ENCODE measurements around the gene HOXC12.

The HOXC12 gene

DNA sequence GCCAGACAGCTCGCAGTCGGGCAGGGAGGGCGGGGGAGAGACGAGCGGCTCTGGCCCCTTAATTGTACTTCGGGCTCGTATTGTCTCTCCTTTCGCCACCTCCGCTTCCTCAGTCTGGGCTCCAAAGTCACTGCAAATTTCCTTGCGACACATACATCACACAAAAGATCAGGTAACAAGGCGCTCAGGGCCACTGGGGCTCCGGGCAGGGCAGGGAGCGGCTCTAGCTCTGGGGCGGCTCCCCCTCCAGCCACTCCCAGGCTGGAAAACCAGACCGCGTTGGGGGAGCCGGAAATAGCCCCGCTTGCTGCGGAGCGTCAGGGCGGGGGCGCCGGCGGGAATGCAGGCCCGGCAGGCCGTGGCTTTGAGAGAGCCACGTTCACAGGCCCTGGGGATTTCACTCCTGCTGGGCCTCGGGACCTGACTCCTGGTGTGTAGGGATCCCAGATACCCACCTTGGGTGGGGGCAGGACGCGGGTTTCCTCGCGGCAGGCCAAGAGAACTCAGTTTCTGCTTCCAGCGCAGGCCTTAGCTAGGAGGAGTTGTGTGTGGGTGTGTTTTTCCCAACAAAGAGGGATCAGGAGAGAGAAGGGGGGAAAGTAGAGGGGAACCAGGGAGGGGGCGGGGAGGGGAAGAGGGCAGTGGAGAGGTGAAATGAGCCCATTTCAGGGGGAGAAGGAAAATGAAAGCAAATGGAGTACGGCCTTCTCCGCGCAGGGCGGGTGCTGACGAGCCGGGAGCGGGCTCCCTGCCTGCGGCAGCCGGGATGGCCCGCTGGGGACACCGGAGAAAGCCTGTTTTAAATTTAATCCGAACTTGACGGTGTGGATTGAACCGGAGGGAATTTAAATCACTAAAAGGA lies 40.9 kb downstream of the HOXC12 start:
- H3K27ac ChIP-seq = no peak overlapping the region
- TF ChIP-seq, protein P1, sequence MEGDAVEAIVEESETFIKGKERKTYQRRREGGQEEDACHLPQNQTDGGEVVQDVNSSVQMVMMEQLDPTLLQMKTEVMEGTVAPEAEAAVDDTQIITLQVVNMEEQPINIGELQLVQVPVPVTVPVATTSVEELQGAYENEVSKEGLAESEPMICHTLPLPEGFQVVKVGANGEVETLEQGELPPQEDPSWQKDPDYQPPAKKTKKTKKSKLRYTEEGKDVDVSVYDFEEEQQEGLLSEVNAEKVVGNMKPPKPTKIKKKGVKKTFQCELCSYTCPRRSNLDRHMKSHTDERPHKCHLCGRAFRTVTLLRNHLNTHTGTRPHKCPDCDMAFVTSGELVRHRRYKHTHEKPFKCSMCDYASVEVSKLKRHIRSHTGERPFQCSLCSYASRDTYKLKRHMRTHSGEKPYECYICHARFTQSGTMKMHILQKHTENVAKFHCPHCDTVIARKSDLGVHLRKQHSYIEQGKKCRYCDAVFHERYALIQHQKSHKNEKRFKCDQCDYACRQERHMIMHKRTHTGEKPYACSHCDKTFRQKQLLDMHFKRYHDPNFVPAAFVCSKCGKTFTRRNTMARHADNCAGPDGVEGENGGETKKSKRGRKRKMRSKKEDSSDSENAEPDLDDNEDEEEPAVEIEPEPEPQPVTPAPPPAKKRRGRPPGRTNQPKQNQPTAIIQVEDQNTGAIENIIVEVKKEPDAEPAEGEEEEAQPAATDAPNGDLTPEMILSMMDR (conservative IDR thresholded peaks at IDR 0.05) = no peak

DNA sequence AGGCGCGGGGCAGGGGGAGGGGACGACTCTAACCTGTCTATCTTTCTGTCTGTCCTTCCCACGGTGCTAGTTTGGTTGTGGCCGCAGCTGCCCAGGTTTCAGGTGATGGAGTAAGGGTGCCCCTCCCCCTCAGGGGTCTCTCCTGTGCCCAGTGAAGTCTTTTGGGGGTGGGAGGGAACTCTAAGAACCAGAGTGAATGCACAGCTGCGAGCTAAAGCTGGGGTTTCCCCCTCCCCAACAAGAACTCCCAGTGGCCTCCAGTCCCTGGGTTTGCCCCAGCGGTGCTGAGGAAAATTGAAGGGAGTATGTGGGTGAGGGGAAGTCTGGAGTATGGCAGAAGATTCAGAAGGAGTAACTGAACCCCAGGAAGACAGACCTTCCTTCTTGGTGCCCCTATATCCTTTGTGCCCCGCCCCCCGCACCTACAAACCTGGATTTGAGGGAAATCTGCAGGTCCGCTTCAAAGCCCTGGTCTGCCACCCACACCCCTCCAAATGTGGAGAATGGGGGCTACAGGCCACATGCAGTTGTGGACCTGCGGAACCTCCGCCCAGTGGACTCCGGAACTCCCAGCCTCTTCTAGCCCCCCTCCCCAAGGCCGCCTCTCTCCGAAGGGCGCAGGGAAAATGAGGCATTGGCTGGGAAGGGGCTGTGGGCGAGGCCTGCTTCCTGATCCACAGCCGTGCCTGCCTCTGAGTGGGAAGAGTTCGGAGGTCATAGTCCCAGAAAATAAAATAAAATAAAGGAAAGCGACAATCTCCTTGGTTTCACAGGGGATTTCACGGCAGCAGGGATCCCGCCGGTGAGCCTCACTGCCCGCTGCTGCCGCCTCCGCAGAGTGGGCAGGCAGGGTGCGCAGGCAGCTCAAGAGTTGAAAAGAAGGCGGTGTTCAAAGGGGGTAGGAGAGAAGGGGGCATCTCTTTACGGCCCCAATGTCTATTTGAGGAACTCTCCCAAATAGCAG lies 41.8 kb downstream of the HOXC12 start:
- TF ChIP-seq, protein P1 (conservative IDR thresholded peaks at IDR 0.05) = no peak
- no peak overlapping the region for H3K27ac ChIP-seq

DNA sequence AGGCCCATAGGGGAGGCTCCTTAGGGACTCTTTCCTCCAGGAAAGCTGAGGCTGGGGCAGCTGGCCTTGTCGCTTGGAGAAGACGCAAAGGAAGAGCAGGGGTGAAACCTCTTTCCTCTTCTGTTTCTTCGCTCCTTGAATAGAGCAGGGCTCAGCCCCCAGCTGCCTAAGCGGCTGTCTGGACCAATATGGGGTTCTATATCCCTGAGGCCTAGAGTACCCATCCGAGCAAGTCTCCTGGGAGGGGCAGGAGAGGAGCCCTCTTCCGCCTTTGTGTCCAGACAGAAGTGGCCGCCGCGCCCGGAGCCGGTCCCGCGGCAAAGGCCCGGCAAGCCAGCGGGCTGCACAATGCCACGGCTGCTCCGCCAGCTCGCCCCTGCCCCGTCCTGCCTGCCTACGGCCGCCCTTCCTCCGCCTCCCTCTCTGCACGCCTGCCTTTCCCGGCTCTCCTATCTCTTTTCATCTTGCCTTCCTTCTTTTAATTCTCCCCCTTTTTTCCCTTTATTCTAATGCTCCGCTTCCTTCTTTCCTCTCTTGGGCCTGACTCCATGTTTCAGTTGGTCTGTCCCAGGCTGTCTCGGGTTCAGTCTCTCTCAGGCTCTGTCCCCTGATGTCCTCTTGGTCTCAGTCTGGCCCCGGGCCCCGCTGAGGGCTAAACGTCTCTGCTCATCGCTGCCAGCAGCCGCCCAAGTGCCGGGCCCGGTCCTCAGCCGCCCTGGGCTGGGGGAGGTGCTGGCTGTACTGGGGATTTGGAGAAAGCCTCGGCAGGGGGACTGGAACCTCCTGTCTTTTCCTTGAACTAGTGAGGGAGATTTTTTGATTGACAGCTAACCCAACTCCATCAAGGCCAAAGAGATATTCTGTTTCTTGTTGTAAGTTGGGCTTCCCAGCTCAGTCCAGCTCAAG lies 42.8 kb downstream of the HOXC12 start:
- no peak overlapping the region for H3K27ac ChIP-seq
- TF ChIP-seq, protein P1 (conservative IDR thresholded peaks at IDR 0.05) = no peak

DNA sequence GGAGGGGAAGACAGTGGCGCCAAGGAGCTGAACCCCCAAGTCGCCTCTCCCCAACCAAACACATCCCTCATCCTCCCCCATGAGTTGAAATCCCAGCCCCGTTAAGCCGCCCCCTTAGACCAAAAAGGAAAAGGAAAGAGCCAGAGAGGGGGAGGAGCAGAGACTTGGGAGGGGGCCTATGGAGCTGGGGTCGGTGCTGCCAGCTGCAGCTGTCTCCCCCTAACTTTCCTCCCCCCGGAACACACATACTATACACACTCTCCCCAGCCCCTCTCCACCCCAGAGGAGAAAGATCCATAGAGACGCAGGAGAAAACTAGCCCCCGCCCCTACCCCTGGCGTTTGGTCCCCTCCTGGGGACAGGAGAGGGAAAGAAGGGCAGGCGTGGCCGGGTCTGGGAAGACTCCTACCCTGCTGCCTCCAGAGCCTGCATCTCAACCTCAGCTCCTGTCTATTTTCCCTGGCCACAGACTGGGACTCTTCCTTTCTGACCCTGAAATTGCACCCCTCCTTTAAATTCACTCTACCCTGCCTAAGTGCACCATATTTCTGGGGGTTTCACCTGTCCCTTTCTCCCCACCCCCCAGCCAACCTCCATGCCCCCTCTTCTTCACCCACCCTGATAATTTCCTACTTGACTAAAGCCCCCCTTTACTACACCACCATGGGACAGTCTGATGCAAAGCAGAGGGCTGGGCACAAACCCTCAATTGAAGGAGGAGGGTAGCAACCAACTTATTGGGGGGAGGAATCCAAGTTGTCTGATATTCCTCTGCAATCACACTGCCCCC lies 43.6 kb downstream of the HOXC12 start:
- TF ChIP-seq, protein P1 (conservative IDR thresholded peaks at IDR 0.05) = no peak
- peak overlapping the region; percentile 94 for H3K27ac ChIP-seq

DNA sequence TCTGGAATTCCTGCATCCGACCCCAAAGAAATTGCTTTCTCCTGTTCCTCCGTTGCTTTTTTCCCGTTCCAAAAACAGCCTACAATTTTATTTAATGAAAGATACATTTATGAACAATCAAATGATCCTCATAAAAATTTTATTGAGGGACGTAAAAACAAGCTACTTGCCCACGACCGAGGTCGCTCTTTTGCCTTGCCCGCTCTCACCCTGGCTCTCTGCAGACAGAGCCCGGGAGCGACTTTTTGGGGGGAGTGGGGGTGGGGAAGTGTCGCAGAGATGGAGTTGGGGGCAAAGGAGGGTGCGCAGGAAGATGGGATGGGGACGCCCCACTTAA lies 44.2 kb downstream of the HOXC12 start:
- TF ChIP-seq, protein P1 (conservative IDR thresholded peaks at IDR 0.05) = no peak
- peak overlapping the region; percentile 94 for H3K27ac ChIP-seq

DNA sequence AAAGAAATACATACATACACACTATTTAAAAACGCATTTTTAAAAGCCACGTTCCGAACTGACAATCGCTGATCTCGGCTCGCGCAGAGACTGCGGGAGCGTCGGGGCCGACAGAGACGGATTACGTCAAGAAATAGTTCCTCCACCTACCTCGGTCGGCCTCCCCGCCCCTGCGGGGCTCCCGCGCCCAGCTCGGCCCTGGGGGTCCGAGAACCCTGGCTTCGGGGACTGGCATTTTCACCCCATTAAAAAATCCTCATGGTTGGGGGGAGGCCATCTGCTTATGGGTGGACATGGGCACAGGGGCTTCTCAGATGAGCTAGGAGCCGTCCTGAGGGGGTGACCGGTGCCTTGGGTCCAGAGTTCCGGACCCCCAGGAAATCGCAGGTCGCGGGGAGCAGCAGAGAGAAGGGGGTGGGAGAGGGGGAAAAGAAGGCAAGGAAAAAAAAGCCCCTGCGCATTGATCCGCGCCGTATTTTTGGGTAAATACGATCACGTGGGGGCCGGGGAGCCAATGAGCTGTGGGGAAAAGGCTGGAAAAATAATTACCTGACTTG lies 44.9 kb downstream of the HOXC12 start:
- peak overlapping the region; percentile 94 for H3K27ac ChIP-seq
- TF ChIP-seq, protein P1 (conservative IDR thresholded peaks at IDR 0.05) = no peak
